ENCODE results near the gene BBS2. TPM values are rescaled to one million over a fixed set of nuclear protein-coding genes. Genes with fewer than 3 reads are reported as not detected.

The BBS2 gene
- total and polyA plus RNA-seq, 2 of the 13 experiments (the other 11 are each of a cell fraction or from before 2014, with no cell fraction given): 59.7 to 68.3 TPM

GRCh38 chr16:56451753-56452689, 67.8 kb downstream of the BBS2 start (continued):
- TF ChIP-seq FUBP1 (CRISPR knock-in tag; IDR thresholded peaks at IDR 0.05; ENCODE audit: borderline replicate concordance): peak; percentile 41; the same call in 1 of the 2 replicates
- no peak for TF ChIP-seq HOXA9 (CRISPR knock-in tag; IDR thresholded peaks at IDR 0.05; ENCODE audit: borderline replicate concordance)
- no peak for TF ChIP-seq HNRNPH1 (optimal IDR thresholded peaks at IDR 0.05; ENCODE audit: low read depth, low read length)
- no peak for TF ChIP-seq HDAC6 (IDR thresholded peaks at IDR 0.05; ENCODE audit: low read depth, low read length)
- no peak; the same call in 1 of the 2 replicates for TF ChIP-seq SMAD3 (CRISPR knock-in tag; IDR thresholded peaks at IDR 0.05)
- peak; percentile 54 for TF ChIP-seq ZFY (CRISPR knock-in tag; IDR thresholded peaks at IDR 0.05)
- TF ChIP-seq HIC2 (CRISPR knock-in tag; IDR thresholded peaks at IDR 0.05; ENCODE audit: low read depth): 0 out of 2 replicates have a peak, but pooled peaks have one; percentile 2
- TF ChIP-seq ATAD3A (CRISPR knock-in tag; IDR thresholded peaks at IDR 0.05): no peak
- peak; percentile 23; the same call in 1 of the 2 replicates for TF ChIP-seq ZNF768 (CRISPR knock-in tag; IDR thresholded peaks at IDR 0.05)
- TF ChIP-seq ZNF781 (CRISPR knock-in tag; IDR thresholded peaks at IDR 0.05; ENCODE audit: borderline replicate concordance, not compliant biosample characterization): peak; percentile 32
- no peak for TF ChIP-seq ATF3 (CRISPR knock-in tag; IDR thresholded peaks at IDR 0.05)
- TF ChIP-seq TCF7 (IDR thresholded peaks at IDR 0.05; ENCODE audit: low read depth): no peak
- TF ChIP-seq ZFP36 (IDR thresholded peaks at IDR 0.05; ENCODE audit: borderline replicate concordance, low read depth, low read length, partially characterized antibody): no peak
- TF ChIP-seq MZF1 (CRISPR knock-in tag; IDR thresholded peaks at IDR 0.05; ENCODE audit: borderline replicate concordance): peak; percentile 74; the same call in 1 of the 2 replicates
- TF ChIP-seq REPIN1 (CRISPR knock-in tag; IDR thresholded peaks at IDR 0.05; ENCODE audit: borderline replicate concordance, low read depth): peak; percentile 71; the same call in 1 of the 2 replicates
- TF ChIP-seq MEIS2 (CRISPR knock-in tag; IDR thresholded peaks at IDR 0.05): peak; percentile 45; the same call in 1 of the 2 replicates
- no peak for TF ChIP-seq DNMT3B (CRISPR knock-in tag; conservative IDR thresholded peaks at IDR 0.05)
- no peak for TF ChIP-seq MYNN (CRISPR knock-in tag; IDR thresholded peaks at IDR 0.05; ENCODE audit: low read depth)
- no peak for TF ChIP-seq ZNF460 (CRISPR knock-in tag; IDR thresholded peaks at IDR 0.05; ENCODE audit: borderline replicate concordance)
- no peak for TF ChIP-seq ZKSCAN1 (IDR thresholded peaks at IDR 0.05; ENCODE audit: low read length)
- TF ChIP-seq PRDM4 (CRISPR knock-in tag; IDR thresholded peaks at IDR 0.05; ENCODE audit: borderline replicate concordance): no peak
- peak; percentile 21; the same call in 1 of the 2 replicates for TF ChIP-seq RXRB (CRISPR knock-in tag; IDR thresholded peaks at IDR 0.05; ENCODE audit: borderline replicate concordance)
- TF ChIP-seq ZNF629 (CRISPR knock-in tag; conservative IDR thresholded peaks at IDR 0.05): peak; percentile 98

All from HepG2 (cell line).